Measurements from ENCODE around the gene NACA2. TPM values are rescaled to one million over a fixed set of nuclear protein-coding genes. Genes with fewer than 3 reads are reported as not detected.
A peak's percentile ranks its signal among the peaks of the same experiment; 100 is the strongest.
"Not testable (repeated sequence)": the region's sequence is repeated elsewhere in the genome, so short reads cannot be mapped to it uniquely, and the experiment has no call there.

NACA2 gene
- total RNA-seq, 1 donor from 2014 or later = not detected

- intact Hi-C loops (cut with DNase I) = no loop called here
- DNase-seq (ENCODE audit: low spot score) (no peak), ATAC-seq (no peak)
These were observed 8.4 kb downstream of the NACA2 start for GRCh38 chr17:61582593-61582992.

- intact Hi-C loops (cut with DNase I) = no loop called here
- DNase-seq (ENCODE audit: low spot score) (no peak), ATAC-seq (no peak)
These were observed 9.2 kb downstream of the NACA2 start for GRCh38 chr17:61581611-61582349.

GRCh38 chr17:61580502-61580901 is 10.5 kb downstream of the NACA2 start:
- ATAC-seq (no peak), DNase-seq (ENCODE audit: low spot score) (no peak)
- intact Hi-C loops (cut with DNase I) = no loop called here

GRCh38 chr17:61579961-61580360 is 11.1 kb downstream of the NACA2 start:
- no peak for DNase-seq (ENCODE audit: low spot score)
- intact Hi-C loops (cut with DNase I) = no loop called here
- no peak for ATAC-seq

GRCh38 chr17:61579347-61579746 is 11.7 kb downstream of the NACA2 start:
- ATAC-seq (no peak), DNase-seq (ENCODE audit: low spot score) (no peak)
- intact Hi-C loops (cut with DNase I) = no loop called here

GRCh38 chr17:61578645-61579044 is 12.4 kb downstream of the NACA2 start:
- ATAC-seq = no peak
- intact Hi-C loops (cut with DNase I) = no loop called here
- no peak for DNase-seq (ENCODE audit: low spot score)

- intact Hi-C loops (cut with DNase I) = no loop called here
- no peak for ATAC-seq
- no peak for DNase-seq (ENCODE audit: low spot score)
These were observed 15.0 kb downstream of the NACA2 start for GRCh38 chr17:61575983-61576382.

- DNase-seq (ENCODE audit: low spot score) = no peak
- intact Hi-C loops (cut with DNase I) = no loop called here
- no peak for ATAC-seq
These were observed 15.6 kb downstream of the NACA2 start for GRCh38 chr17:61575352-61575975.

- intact Hi-C loops (cut with DNase I) = no loop called here
- ATAC-seq (peak; percentile 59), DNase-seq (ENCODE audit: low spot score) (no peak)
These were observed 16.3 kb downstream of the NACA2 start for GRCh38 chr17:61574542-61575351.

- intact Hi-C loops (cut with DNase I); DNase-seq (ENCODE audit: low spot score); ATAC-seq: not testable (repeated sequence)
These were observed 18.5 kb downstream of the NACA2 start for GRCh38 chr17:61572547-61572946.

- ATAC-seq (no peak), DNase-seq (ENCODE audit: low spot score) (no peak)
- intact Hi-C loops (cut with DNase I) = no loop called here
These were observed 19.4 kb downstream of the NACA2 start for GRCh38 chr17:61571624-61572023.

GRCh38 chr17:61570118-61570517 is 20.9 kb downstream of the NACA2 start:
- ATAC-seq (no peak), DNase-seq (ENCODE audit: low spot score) (no peak)
- intact Hi-C loops (cut with DNase I) = no loop called here

GRCh38 chr17:61569525-61569924 is 21.5 kb downstream of the NACA2 start:
- ATAC-seq; intact Hi-C loops (cut with DNase I); DNase-seq (ENCODE audit: low spot score): not testable (repeated sequence)

GRCh38 chr17:61568219-61569072 is 22.6 kb downstream of the NACA2 start:
- intact Hi-C loops (cut with DNase I) = no loop called here
- no peak for DNase-seq (ENCODE audit: low spot score)
- no peak for ATAC-seq

- DNase-seq (ENCODE audit: low spot score) (no peak), ATAC-seq (no peak)
- intact Hi-C loops (cut with DNase I) = no loop called here
These were observed 23.8 kb downstream of the NACA2 start for GRCh38 chr17:61567045-61567802.

- intact Hi-C loops (cut with DNase I); DNase-seq (ENCODE audit: low spot score); ATAC-seq: not testable (repeated sequence)
These were observed 24.6 kb downstream of the NACA2 start for GRCh38 chr17:61566448-61566847.

GRCh38 chr17:61565850-61566249 is 25.2 kb downstream of the NACA2 start:
- intact Hi-C loops (cut with DNase I); ATAC-seq; DNase-seq (ENCODE audit: low spot score): not testable (repeated sequence)

GRCh38 chr17:61565213-61565612 is 25.8 kb downstream of the NACA2 start:
- ATAC-seq = no peak
- intact Hi-C loops (cut with DNase I) = no loop called here
- no peak for DNase-seq (ENCODE audit: low spot score)

Measured in sciatic nerve (tissue), 2 donors.